AG09319 (cell line): ENCODE data around the gene CHAC1.
A peak's percentile ranks its signal among the peaks of the same experiment; 100 is the strongest.

Experiments used
- DNase-seq: peaks from one replicate; pipeline ENCODE4 v3.0.0-alpha.2; 2010; ENCODE audit warnings: low read depth; ENCODE audit errors: extremely low read depth
- TF ChIP-seq, protein P1 (sequence below): IDR thresholded peaks from 2 replicates; pipeline ENCODE4 v1.5.1; 2011; ENCODE audit warnings: low read depth, mild to moderate bottlenecking, inconsistent platforms, low read length, moderate library complexity

CHAC1 gene

DNA sequence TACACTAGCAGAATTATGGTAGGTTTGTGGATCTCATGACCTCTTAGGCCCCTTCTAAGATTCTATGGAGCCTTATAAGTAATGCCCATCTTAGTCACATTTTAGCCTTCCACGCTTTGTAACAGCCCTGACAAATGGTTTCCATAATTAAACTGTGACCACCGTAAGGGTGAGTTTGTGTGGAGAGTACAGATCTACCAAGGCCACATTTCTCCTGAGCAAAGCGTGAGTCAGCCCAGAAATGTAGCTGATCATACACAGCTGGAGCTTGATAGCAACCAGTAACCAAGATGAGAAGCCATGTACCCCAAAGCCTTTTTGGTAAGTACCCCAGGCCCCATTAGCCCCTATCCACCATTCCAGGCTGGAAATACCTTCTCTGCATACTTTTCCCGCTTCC, 31.7 kb downstream of the CHAC1 start:
- DNase-seq = peak; percentile 57
- TF ChIP-seq, protein P1, sequence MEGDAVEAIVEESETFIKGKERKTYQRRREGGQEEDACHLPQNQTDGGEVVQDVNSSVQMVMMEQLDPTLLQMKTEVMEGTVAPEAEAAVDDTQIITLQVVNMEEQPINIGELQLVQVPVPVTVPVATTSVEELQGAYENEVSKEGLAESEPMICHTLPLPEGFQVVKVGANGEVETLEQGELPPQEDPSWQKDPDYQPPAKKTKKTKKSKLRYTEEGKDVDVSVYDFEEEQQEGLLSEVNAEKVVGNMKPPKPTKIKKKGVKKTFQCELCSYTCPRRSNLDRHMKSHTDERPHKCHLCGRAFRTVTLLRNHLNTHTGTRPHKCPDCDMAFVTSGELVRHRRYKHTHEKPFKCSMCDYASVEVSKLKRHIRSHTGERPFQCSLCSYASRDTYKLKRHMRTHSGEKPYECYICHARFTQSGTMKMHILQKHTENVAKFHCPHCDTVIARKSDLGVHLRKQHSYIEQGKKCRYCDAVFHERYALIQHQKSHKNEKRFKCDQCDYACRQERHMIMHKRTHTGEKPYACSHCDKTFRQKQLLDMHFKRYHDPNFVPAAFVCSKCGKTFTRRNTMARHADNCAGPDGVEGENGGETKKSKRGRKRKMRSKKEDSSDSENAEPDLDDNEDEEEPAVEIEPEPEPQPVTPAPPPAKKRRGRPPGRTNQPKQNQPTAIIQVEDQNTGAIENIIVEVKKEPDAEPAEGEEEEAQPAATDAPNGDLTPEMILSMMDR = no peak

DNA sequence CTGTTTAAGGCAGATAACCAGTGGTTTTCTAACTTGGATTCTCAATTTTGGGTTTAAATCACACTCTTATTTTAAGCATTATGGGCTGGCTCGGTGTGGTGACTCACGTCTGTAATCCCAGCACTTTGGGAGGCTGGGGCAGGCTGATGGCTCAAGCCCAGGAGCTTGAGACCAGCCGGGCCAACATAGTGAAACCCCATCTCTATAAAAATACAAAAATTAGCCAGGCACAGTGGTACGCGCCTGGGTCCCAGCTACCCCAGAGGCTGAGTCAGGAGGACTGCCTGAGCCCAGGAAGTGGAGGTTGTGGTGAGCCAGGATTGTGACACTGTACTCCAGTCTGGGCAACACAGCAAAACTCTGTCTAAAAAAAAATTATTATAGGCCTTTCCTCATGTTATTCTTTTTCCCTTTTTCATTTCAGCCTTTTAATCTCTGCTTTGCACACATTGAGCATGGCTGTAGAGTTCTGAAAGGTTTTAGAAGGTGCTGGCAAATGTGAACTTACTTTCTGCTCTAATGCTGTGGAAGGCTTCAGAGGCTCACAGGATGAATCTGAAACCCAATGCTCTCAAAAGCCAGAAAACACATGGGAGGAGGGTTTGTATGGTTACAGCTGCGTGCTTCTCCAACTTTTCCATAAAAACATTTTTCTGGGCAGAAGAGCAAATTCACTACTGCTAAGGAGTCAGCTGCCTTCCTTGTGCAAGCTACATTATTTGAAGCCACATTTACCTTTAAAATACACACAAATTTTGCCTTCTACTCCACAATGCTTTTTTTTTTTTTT, 32.5 kb downstream of the CHAC1 start:
- DNase-seq = no peak
- TF ChIP-seq, protein P1 = no peak

DNA sequence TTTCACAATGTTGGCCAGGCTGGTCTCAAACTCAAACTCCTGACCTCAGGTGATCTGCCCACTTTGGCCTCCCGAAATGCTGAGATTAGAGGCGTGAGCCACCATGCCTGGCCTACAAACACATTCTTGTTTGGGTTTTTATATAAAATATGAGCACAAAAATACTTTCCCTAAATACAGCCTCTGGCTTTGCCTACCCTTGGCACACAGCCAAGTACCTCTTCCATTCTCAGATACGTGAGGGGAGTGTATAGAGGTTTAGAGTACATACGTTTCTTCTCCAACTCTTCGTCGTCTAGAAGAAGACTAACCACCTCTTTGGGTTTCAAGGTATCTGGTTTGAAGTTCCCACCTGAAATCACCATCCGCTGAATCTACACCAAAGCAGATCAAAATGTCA, 33.5 kb downstream of the CHAC1 start:
- no peak for DNase-seq
- TF ChIP-seq, protein P1 = no peak

DNA sequence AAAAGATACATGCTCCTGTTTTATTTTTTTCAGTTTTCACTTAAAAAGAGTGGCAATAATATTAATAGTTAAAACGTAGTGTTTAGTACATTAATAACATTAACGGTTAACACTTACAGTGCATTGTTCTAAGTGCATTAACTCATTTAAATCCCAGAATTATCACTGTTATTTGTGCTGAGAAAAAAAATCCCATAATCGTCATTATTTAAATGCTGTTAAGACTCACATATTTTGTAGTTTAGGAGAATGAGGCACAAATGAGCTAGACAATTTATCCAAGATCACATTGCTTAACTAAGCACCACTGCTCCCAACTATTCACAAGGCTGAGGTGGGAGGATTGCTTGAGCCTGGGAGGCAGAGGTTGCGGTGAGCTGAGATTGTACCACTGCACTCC, 34.9 kb downstream of the CHAC1 start:
- no peak for DNase-seq
- TF ChIP-seq, protein P1 = no peak

DNA sequence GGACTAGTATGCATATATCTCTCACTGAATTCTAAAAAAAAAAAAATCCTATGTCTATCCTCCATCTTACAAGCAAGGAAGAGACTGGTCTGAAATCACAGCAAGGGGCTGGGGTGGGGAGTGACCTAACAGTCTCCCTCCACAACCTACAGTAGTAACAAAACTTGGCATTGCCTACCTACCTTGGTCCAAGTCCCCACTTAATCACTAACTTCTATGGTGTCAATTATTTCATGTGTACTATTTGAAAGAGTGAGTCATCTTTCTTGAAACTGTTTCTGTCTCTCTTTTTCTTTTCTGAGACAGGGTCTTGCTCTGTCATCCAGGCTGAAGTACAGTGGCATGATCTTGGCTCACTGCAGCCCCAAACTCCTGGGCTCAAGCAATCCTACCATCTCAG, 36.8 kb downstream of the CHAC1 start:
- no peak for DNase-seq

DNA sequence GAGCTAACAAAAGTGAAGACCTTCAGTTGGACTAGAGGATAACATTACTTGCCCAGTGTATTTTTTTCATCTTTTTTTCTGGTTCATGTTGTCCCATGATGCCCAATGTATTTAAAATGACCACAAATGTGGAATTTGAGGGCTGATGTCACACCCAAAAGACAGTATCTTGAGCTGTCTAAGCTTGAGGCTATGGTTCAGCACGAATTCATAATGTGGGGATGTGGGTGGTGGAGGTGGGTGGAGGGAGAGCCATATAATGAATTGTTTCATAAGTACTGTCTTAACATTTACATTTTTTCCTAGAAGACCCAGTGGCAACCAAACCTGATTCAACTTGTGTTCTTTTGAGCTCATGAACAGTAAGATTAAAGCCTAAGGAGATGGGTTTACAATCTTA, 37.5 kb downstream of the CHAC1 start:
- DNase-seq = no peak
- TF ChIP-seq, protein P1 = no peak

More for the DNA sequence above, 36.8 kb downstream of the CHAC1 start:
- TF ChIP-seq, protein P1 = no peak

DNA sequence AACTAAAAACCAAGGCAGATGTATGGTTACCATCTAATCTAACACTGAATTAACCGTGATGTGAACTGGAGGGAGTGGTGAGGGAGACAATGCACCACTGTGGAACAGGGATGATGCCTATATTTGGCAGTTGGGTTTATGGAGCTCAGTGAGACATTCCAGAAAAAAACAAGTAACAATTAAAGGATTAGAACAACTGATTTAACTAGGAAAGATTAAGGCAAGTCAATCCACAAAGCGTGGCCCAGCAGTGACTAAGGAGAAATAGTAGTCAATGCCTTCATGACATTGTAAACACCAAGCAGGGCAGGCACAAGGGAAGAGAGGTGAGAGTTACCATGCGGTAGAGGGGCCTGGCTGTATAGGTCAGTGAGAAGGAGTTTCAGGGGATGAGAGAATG, 38.1 kb downstream of the CHAC1 start:
- TF ChIP-seq, protein P1 = no peak
- no peak for DNase-seq
